HL-60 (cell line): Measurements from ENCODE around the gene NCOA3.

ENCODE experiments used
- CTCF ChIP-seq: IDR thresholded peaks from one replicate; pipeline ENCODE4 v1.5.1; 2011; ENCODE audit warnings: low read length, control low read depth, inconsistent platforms; ENCODE audit not compliant: insufficient read depth
- GABPA ChIP-seq: IDR thresholded peaks from 2 replicates; pipeline ENCODE4 v1.6.1; 2012; ENCODE audit warnings: low read depth
- POLR2AphosphoS5 ChIP-seq: IDR thresholded peaks from 2 replicates; pipeline ENCODE4 v1.6.1; 2012; ENCODE audit warnings: low read depth
- REST ChIP-seq: IDR thresholded peaks from 2 replicates; pipeline ENCODE4 v1.6.1; 2012; ENCODE audit warnings: low read depth; ENCODE audit not compliant: insufficient replicate concordance
- SPI1 ChIP-seq: IDR thresholded peaks from 2 replicates; pipeline ENCODE4 v1.6.1; 2012; ENCODE audit warnings: low read depth, mild to moderate bottlenecking, borderline replicate concordance

- TF ChIP-seq CTCF (no peak), REST (no peak), POLR2AphosphoS5 (no peak), GABPA (no peak), SPI1 (no peak)
Measured at GRCh38 chr20:47529840-47530239, 28.2 kb downstream of the NCOA3 start.
